ENCODE measurements around the gene PRR20A. TPM values are rescaled to one million over a fixed set of nuclear protein-coding genes. Genes with fewer than 3 reads are reported as not detected.

The PRR20A gene
- total RNA-seq, 4 donors from 2014 or later, result not detected

DNA sequence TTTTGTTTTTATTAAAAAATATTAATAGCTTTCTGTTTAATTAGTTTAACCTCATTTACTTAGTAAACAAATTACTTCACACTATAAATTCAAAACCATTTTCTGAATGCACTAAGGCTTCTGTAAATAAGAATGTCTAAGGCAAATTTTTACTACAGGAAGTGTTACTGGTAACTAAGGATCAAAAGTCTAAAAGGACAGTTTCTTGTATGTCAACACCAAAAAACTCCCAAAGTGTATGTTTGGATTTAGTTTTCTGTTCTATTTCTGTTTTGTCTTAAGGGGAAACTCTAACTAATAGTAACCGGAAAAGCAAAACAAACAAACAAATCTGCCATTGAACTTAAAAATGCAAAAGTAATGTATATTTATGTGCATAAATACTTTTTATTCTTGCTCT is 50.9 kb downstream of the PRR20A start:
- H3K4me1 ChIP-seq, result no peaks in the 10 kb centered on the region
- no peak for DNase-seq
- H3K4me3 ChIP-seq (replicated peaks in 1 of 3), result no peak overlapping the region
- no peaks in the 10 kb centered on the region for H3K27me3 ChIP-seq
- H3K36me3 ChIP-seq, result no peaks in the 10 kb centered on the region
- 78 to 84% methylated on average over 1 of the region's 1 CpG for WGBS, 2 donors
- intact Hi-C loops (cut with DNase I), result no loop called here
- H3K27ac ChIP-seq, result no peak overlapping the region
- TF ChIP-seq, protein P1, sequence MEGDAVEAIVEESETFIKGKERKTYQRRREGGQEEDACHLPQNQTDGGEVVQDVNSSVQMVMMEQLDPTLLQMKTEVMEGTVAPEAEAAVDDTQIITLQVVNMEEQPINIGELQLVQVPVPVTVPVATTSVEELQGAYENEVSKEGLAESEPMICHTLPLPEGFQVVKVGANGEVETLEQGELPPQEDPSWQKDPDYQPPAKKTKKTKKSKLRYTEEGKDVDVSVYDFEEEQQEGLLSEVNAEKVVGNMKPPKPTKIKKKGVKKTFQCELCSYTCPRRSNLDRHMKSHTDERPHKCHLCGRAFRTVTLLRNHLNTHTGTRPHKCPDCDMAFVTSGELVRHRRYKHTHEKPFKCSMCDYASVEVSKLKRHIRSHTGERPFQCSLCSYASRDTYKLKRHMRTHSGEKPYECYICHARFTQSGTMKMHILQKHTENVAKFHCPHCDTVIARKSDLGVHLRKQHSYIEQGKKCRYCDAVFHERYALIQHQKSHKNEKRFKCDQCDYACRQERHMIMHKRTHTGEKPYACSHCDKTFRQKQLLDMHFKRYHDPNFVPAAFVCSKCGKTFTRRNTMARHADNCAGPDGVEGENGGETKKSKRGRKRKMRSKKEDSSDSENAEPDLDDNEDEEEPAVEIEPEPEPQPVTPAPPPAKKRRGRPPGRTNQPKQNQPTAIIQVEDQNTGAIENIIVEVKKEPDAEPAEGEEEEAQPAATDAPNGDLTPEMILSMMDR (IDR thresholded peaks at IDR 0.05), result no peak
- no peak for TF ChIP-seq POLR2A (IDR thresholded peaks at IDR 0.05)
- no peaks in the 10 kb centered on the region for H3K9me3 ChIP-seq

Small RNAs within 50 kb of the gene (small RNA-seq; reads per million reads assigned to genes)
- not detected for gene PRR20FP

Other genes starting within 250 kb of the PRR20A start
- gene PRR20B, start 6.6 kb downstream of the PRR20A start, total RNA-seq, result not detected
- gene PRR20C, start 13.1 kb downstream of the PRR20A start, total RNA-seq, result not detected
- gene PRR20D, start 19.7 kb downstream of the PRR20A start, total RNA-seq, result not detected
- gene PRR20E, start 26.3 kb downstream of the PRR20A start, total RNA-seq, result not detected